Endodermal cell (in vitro differentiated cells): Measurements from ENCODE around the gene HOXD13. TPM values are rescaled to one million over a fixed set of nuclear protein-coding genes. Genes with fewer than 3 reads are reported as not detected.

Source experiments
- DNase-seq: peaks from one replicate; pipeline ENCODE4 v3.0.0-alpha.2; 2017
- H3K27ac ChIP-seq: 2 replicates; pipeline ENCODE4 v1.5.1; 2013; ENCODE audit warnings: mild to moderate bottlenecking, low read depth, low read length, moderate library complexity
- H3K27me3 ChIP-seq: 2 replicates; pipeline ENCODE4 v1.6.1; 2013; ENCODE audit warnings: mild to moderate bottlenecking, low read length, moderate library complexity; ENCODE audit not compliant: insufficient read depth, control insufficient read depth, poor library complexity, severe bottlenecking
- H3K36me3 ChIP-seq: 2 replicates; pipeline ENCODE4 v1.7.0; 2013; ENCODE audit warnings: mild to moderate bottlenecking, low read length, moderate library complexity; ENCODE audit not compliant: control insufficient read depth, insufficient read depth
- H3K4me1 ChIP-seq: one replicate; pipeline ENCODE4 v1.7.0; 2013; ENCODE audit warnings: low read length; ENCODE audit not compliant: control insufficient read depth, insufficient read depth
- H3K4me3 ChIP-seq: 2 replicates; pipeline ENCODE4 v1.5.1; 2013; ENCODE audit warnings: mild to moderate bottlenecking, low read length, moderate library complexity
- H3K9ac ChIP-seq: 2 replicates; pipeline ENCODE4 v1.6.1; 2013; ENCODE audit warnings: mild to moderate bottlenecking, low read length, moderate library complexity; ENCODE audit not compliant: poor library complexity, severe bottlenecking; ENCODE audit errors: extremely low read depth
- H3K9me3 ChIP-seq: 2 replicates; pipeline ENCODE4 v1.6.1; 2013; ENCODE audit warnings: mild to moderate bottlenecking, low read length, moderate library complexity; ENCODE audit not compliant: control insufficient read depth
- H3K27ac Mint-ChIP-seq: 2 replicates; pipeline ENCODE4 v1.8.0; 2020; ENCODE audit warnings: mixed read lengths
- H3K27me3 Mint-ChIP-seq: 2 replicates; pipeline ENCODE4 v1.8.0; 2021; ENCODE audit warnings: mild to moderate bottlenecking, mixed read lengths; ENCODE audit not compliant: insufficient read depth
- H3K36me3 Mint-ChIP-seq: 2 replicates; pipeline ENCODE4 v1.8.0; 2020; ENCODE audit warnings: low read depth, mixed read lengths
- H3K4me1 Mint-ChIP-seq: 2 replicates; pipeline ENCODE4 v1.8.0; 2020; ENCODE audit warnings: mixed read lengths
- H3K4me3 Mint-ChIP-seq: 2 replicates; pipeline ENCODE4 v1.8.0; 2020; ENCODE audit warnings: mild to moderate bottlenecking, moderate library complexity, mixed read lengths
- H3K9me3 Mint-ChIP-seq: 2 replicates; pipeline ENCODE4 v1.8.0; 2020; ENCODE audit warnings: mild to moderate bottlenecking, mixed read lengths
- WGBS, 2 experiments: methylation state at CpG; one replicate each; pipeline versions ENCODE4 v1.1.5 to v1.1.7; 2013; ENCODE audit warnings: missing lambda C conversion rate in 2 of 2, mixed read lengths in 1 of 2; ENCODE audit not compliant: insufficient coverage in 1 of 2, insufficient read length in 1 of 2; 5-methylcytosine and 5-hydroxymethylcytosine counted together
- total RNA-seq, 2 donors: library from RNA; stranded (reverse); fragmentation: NEBNext Ultra II Directional in 1 of 2; extraction: Animal tissue kit (Norgen Biotek cat#: 25700) in 1 of 2; gene quantifications; 2 replicates in 1 of 2; 3 replicates in 1 of 2; pipeline ENCODE4 v1.2.1, GENCODE V29; 2021
- TF ChIP-seq, protein P1 (sequence below): fragments of 200-600 bp; sonication (generic); conservative IDR thresholded peaks from 2 replicates; pipeline ENCODE4 v1.5.0; 2021; ENCODE audit warnings: antibody characterized with exemption, mild to moderate bottlenecking

HOXD13 gene
- total RNA-seq, 2 donors from 2014 or later = 0.11 to 0.40 TPM

DNA sequence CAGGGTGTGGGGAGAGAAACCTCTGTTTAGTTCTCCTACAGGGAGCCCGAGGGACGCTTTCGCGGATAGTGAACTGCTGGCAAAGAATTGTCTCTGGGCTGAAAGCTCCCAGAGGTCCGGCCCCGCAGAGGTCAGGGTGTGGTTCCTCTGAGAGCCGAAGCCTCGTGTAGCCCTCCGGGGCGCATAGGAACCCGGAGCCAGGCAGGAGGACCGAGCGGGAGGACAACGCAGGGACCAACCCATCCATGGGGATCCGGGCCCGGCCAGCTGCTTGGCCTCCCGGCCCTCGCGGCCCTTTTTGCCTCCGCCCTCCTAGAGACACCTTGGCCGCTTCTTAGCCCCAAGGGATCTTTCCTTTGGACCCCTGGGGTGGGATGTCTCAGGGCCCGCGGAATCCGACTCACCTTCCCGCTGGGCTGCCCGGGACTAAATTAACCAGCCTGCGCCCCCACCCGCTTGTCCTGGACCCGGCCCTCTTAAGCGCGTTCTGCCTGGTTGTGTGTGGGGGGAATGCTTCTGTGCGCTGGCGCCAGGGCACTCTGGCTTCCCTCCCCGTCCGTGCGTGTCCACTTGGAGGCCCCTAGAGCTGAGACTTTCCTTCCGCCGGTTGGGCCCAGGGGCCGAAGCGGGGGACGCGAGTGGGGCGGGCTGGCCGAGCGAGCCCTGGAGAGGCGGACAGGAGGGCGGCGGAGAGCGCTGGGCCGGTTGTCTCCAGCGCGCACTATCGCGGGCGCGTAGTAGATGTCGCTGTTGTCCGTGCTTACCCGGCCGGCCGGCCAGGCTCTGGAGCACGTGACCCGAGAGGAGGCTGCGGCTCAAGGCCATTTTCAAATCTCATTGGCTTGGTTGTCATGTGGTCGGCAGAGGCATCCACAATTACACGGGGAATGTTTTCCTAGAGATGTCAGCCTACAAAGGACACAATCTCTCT lies 23.6 kb downstream of the HOXD13 start, which contains the start of gene HOXD10:
Gene HOXD10 (plus strand): TSS at position 896 of the 931 bp plus-strand sequence. CDS start 56 bp downstream, outside the sequence.
- TF ChIP-seq, protein P1, sequence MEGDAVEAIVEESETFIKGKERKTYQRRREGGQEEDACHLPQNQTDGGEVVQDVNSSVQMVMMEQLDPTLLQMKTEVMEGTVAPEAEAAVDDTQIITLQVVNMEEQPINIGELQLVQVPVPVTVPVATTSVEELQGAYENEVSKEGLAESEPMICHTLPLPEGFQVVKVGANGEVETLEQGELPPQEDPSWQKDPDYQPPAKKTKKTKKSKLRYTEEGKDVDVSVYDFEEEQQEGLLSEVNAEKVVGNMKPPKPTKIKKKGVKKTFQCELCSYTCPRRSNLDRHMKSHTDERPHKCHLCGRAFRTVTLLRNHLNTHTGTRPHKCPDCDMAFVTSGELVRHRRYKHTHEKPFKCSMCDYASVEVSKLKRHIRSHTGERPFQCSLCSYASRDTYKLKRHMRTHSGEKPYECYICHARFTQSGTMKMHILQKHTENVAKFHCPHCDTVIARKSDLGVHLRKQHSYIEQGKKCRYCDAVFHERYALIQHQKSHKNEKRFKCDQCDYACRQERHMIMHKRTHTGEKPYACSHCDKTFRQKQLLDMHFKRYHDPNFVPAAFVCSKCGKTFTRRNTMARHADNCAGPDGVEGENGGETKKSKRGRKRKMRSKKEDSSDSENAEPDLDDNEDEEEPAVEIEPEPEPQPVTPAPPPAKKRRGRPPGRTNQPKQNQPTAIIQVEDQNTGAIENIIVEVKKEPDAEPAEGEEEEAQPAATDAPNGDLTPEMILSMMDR = peak; percentile 67
- no peak within 1 kb of the TSS for H3K27ac Mint-ChIP-seq
- no peaks in the 10 kb centered on the region for H3K36me3 Mint-ChIP-seq
- peaks cover 100% of the 10 kb centered on the region for H3K27me3 Mint-ChIP-seq
- Histone ChIP-seq H3K27ac (no peak within 1 kb of the TSS), H3K4me1 (no peaks in the 10 kb centered on the region), H3K9ac (no peak within 1 kb of the TSS), H3K4me3 (no peak within 1 kb of the TSS), H3K9me3 (peaks cover 10% of the 10 kb centered on the region), H3K36me3 (no peaks in the 10 kb centered on the region), H3K27me3 (peaks cover 100% of the 10 kb centered on the region)
- H3K4me3 Mint-ChIP-seq = peak within 1 kb of the TSS; percentile 27
- no peaks in the 10 kb centered on the region for H3K4me1 Mint-ChIP-seq
- peak; percentile 90 for DNase-seq
- 6 to 7% methylated on average over 32 to 66 of the region's 66 CpGs for WGBS, 2 experiments
- peaks cover 13% of the 10 kb centered on the region for H3K9me3 Mint-ChIP-seq

DNA sequence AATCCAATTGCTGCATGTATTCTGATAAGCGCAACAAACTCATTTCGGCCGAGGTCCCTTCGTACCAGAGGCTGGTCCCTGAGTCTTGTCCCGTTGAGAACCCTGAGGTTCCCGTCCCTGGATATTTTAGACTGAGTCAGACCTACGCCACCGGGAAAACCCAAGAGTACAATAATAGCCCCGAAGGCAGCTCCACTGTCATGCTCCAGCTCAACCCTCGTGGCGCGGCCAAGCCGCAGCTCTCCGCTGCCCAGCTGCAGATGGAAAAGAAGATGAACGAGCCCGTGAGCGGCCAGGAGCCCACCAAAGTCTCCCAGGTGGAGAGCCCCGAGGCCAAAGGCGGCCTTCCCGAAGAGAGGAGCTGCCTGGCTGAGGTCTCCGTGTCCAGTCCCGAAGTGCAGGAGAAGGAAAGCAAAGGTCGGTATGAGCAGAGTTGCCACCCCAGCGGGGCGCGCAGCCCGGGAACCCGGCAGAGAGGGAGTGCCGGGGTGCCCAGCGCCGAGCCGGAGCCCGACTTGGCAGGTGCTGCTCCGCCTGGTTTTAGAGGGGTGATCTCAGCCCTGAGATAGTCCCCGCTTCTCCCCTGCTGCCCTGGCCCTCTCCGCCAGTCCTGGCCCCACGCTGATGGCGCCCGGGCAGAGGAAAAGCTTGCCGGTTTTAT lies 24.8 kb downstream of the HOXD13 start:
- Mint-ChIP-seq H3K4me1 (no peaks in the 10 kb centered on the region), H3K27ac (no peak overlapping the region), H3K36me3 (no peaks in the 10 kb centered on the region), H3K4me3 (no peak overlapping the region), H3K27me3 (peaks cover 100% of the 10 kb centered on the region), H3K9me3 (peaks cover 13% of the 10 kb centered on the region)
- Histone ChIP-seq H3K27me3 (peaks cover 100% of the 10 kb centered on the region), H3K4me3 (no peak overlapping the region), H3K9me3 (peaks cover 10% of the 10 kb centered on the region), H3K36me3 (no peaks in the 10 kb centered on the region), H3K9ac (no peak overlapping the region), H3K27ac (no peak overlapping the region), H3K4me1 (no peaks in the 10 kb centered on the region)
- 70 to 78% methylated on average over 22 to 40 of the region's 40 CpGs for WGBS, 2 experiments
- TF ChIP-seq, protein P1 = no peak
- peak; percentile 35 for DNase-seq

DNA sequence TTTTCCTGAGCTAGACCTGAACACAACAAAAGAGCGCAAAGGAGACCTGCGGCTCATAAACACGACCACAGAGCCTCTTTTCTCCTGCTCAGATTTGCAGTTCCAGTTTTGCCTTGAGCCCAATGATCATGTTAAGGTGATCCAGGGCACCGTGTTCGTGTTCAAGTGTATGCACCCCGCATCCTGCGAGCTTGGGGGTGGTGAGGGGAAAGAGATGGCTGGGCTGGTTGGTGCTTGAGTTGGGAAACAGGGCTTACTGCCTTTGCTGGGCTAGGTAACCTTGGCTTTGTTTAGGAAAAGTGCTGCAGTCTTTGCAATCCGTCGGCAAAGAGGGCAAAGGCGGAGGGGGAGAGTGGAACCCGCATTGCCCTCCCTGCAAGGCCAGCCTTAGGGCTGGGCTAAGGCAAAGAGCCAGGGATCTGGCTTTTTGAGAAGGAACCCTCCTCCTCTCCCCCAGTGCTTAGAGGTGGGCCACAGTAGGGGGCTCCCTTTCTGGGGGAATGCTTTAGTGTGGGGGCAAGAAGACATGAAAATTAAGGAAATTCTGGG lies 25.4 kb downstream of the HOXD13 start:
- H3K9me3 Mint-ChIP-seq = peaks cover 13% of the 10 kb centered on the region
- WGBS, 2 experiments = 49 to 60% methylated on average over 3 to 11 of the region's 11 CpGs
- Histone ChIP-seq H3K9me3 (peaks cover 10% of the 10 kb centered on the region), H3K4me1 (no peaks in the 10 kb centered on the region), H3K36me3 (no peaks in the 10 kb centered on the region), H3K9ac (no peak overlapping the region), H3K27ac (no peak overlapping the region), H3K4me3 (no peak overlapping the region), H3K27me3 (peaks cover 100% of the 10 kb centered on the region)
- TF ChIP-seq, protein P1 = no peak
- no peaks in the 10 kb centered on the region for H3K4me1 Mint-ChIP-seq
- no peaks in the 10 kb centered on the region for H3K36me3 Mint-ChIP-seq
- H3K4me3 Mint-ChIP-seq = no peak overlapping the region
- H3K27me3 Mint-ChIP-seq = peaks cover 100% of the 10 kb centered on the region
- DNase-seq = peak; percentile 24
- no peak overlapping the region for H3K27ac Mint-ChIP-seq
